22Rv1 (cell line): ENCODE measurements around the gene PLA2G7.
A peak's percentile ranks its signal among the peaks of the same experiment; 100 is the strongest.

Source experiments
- H3K27ac ChIP-seq: fragments of 450-650 bp; 2 replicates; pipeline ENCODE4 v1.5.1; 2017
- CTCF ChIP-seq: fragments of 450-650 bp; IDR thresholded peaks from 2 replicates; pipeline ENCODE4 v1.5.1; 2017; ENCODE audit warnings: mild to moderate bottlenecking
- ZFX ChIP-seq: fragments of 450-650 bp; IDR thresholded peaks from 2 replicates; pipeline ENCODE4 v1.6.1; 2017; ENCODE audit warnings: antibody characterized with exemption, borderline replicate concordance

PLA2G7 gene

GRCh38 chr6:46684771-46685170, 50.4 kb downstream of the PLA2G7 start:
- TF ChIP-seq ZFX = no peak

GRCh38 chr6:46677314-46677654, 57.9 kb downstream of the PLA2G7 start:
- TF ChIP-seq CTCF (peak; percentile 62), ZFX (no peak)
- no peak overlapping the region for H3K27ac ChIP-seq

More at GRCh38 chr6:46684771-46685170, 50.4 kb downstream of the PLA2G7 start:
- H3K27ac ChIP-seq = no peak overlapping the region

- TF ChIP-seq CTCF (no peak), ZFX (no peak)
- H3K27ac ChIP-seq = no peak overlapping the region
Observed at GRCh38 chr6:46676604-46677313, 58.4 kb downstream of the PLA2G7 start.

GRCh38 chr6:46674410-46674809, 60.8 kb downstream of the PLA2G7 start:
- H3K27ac ChIP-seq = no peak overlapping the region
- TF ChIP-seq ZFX = no peak
- no peak for TF ChIP-seq CTCF

GRCh38 chr6:46667377-46667776, 67.8 kb downstream of the PLA2G7 start:
- no peak overlapping the region for H3K27ac ChIP-seq
- no peak for TF ChIP-seq ZFX
- no peak for TF ChIP-seq CTCF

GRCh38 chr6:46661483-46661882, 73.7 kb downstream of the PLA2G7 start:
- TF ChIP-seq CTCF (no peak), ZFX (no peak)

GRCh38 chr6:46657642-46658041, 77.5 kb downstream of the PLA2G7 start:
- H3K27ac ChIP-seq = no peak overlapping the region

More at GRCh38 chr6:46661483-46661882, 73.7 kb downstream of the PLA2G7 start:
- H3K27ac ChIP-seq = no peak overlapping the region

More at GRCh38 chr6:46657642-46658041, 77.5 kb downstream of the PLA2G7 start:
- no peak for TF ChIP-seq CTCF
- no peak for TF ChIP-seq ZFX
